GM13977 (cell line): ENCODE data around the gene EGR4.

Experiments used
- DNase-seq: peaks from one replicate; pipeline ENCODE4 v3.0.0; 2012; ENCODE audit warnings: low spot score
- CTCF ChIP-seq: IDR thresholded peaks from 2 replicates; pipeline ENCODE4 v1.5.1; 2012; ENCODE audit warnings: mild to moderate bottlenecking, control low read depth; ENCODE audit not compliant: insufficient read depth; ENCODE audit errors: extremely low read depth, missing control alignments
- in situ Hi-C: fragments of 300-500 bp; cut with MboI; formaldehyde crosslinking; loops from one replicate; pipeline ENCODE4 v1.12.0; 2022; ENCODE audit warnings: low sequenced_read_pairs, low pct_unique_long_range_greater_than_20kb, mixed read lengths, inconsistent platforms; ENCODE audit not compliant: unreplicated experiment

Gene EGR4

GRCh38 chr2:73253400-73253799, 39.9 kb downstream of the EGR4 start:
- in situ Hi-C loops: no loop called here
- TF ChIP-seq CTCF: no peak
- DNase-seq: no peak

DNA sequence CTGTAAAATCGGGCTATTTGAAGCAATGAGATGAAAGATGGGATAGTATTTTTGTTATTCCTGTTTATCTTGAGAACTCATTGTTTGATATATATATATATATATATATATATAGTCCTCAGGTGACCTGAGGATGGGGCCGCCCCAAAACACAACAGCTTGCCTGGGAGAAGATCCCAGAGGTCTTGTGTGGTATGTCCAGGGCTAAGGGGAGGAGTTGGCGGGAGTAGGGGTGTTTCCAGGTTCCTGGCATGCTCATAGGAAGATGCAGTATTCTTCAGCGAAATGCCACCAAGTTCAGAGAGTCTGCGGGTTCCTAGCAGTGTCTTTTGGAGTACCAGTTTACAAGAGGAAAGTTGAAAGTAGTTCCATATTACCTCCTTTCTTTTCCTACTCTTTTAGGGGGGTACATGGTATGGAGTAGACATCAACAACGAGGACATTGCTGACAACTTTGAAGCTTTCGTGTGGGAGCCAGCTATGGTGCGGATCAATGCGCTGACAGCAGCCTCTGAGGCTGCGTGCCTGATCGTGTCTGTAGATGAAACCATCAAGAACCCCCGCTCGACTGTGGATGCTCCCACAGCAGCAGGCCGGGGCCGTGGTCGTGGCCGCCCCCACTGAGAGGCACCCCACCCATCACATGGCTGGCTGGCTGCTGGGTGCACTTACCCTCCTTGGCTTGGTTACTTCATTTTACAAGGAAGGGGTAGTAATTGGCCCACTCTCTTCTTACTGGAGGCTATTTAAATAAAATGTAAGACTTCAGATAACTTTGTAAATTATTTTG, 40.9 kb downstream of the EGR4 start:
- no peak for DNase-seq
- TF ChIP-seq CTCF: no peak
- in situ Hi-C loops: no loop called here

GRCh38 chr2:73250872-73251846, 42.2 kb downstream of the EGR4 start:
- DNase-seq: no peak
- in situ Hi-C loops: no loop called here
- TF ChIP-seq CTCF: no peak

DNA sequence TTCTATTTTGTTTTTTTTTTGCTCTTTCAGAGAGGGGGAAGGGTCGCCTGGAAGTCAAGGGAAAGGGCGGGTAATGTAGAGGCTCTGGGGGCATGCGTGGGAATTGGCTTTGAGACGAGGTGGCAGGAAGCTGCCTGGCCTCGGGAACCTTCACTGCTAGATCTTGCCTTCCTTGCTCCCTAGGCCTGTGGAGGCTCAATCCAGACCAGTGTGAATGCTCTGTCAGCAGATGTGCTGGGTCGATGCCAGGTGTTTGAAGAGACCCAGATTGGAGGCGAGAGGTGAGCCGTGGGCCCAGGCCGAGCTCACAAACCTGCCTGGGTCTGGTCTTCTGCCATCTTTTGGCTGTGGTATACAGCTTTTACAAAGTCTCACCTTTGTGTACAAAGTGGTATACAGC, 43.7 kb downstream of the EGR4 start:
- no peak for TF ChIP-seq CTCF
- no peak for DNase-seq
- in situ Hi-C loops: no loop called here

GRCh38 chr2:73246850-73247249, 46.5 kb downstream of the EGR4 start:
- no peak for TF ChIP-seq CTCF
- in situ Hi-C loops: no loop called here
- DNase-seq: no peak

GRCh38 chr2:73244580-73244979, 48.8 kb downstream of the EGR4 start:
- in situ Hi-C loops: no loop called here

More at GRCh38 chr2:73244580-73244979, 48.8 kb downstream of the EGR4 start:
- DNase-seq: no peak
- TF ChIP-seq CTCF: no peak
